Activated CD8-positive, alpha-beta memory T cell treated with anti-CD3 and anti-CD28 coated beads for 1 hour (primary cell): ENCODE measurements around the gene PIM2.
"Not testable (repeated sequence)": the region's sequence is repeated elsewhere in the genome, so short reads cannot be mapped to it uniquely, and the experiment has no call there.

Experiments used
- DNase-seq, 2 donors: peaks; one replicate each; pipeline ENCODE4 v3.0.0-alpha.2; 2020; ENCODE audit warnings: low read depth in 1 of 2; ENCODE audit errors: extremely low read depth in 1 of 2

Gene PIM2

DNA sequence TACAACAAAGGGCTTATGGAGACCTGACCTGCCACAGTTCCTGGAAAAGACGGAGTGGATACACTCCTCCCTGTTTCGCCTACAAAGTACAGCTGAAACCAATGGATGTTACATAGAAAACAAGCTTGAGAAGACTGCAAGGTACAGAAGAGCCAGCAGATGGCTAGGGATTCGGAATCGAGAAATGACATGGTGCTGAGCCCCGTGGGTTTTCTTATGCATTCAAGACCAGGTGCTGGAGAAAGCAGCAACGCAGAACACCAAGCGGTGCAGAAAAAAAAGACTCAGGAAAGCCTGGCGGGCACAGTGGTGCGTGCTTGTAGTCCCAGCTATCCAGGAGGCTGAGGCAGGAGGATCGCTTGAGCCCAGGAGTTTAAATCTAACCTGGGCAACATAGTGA is 35.1 kb downstream of the PIM2 start:
- no peak for DNase-seq

DNA sequence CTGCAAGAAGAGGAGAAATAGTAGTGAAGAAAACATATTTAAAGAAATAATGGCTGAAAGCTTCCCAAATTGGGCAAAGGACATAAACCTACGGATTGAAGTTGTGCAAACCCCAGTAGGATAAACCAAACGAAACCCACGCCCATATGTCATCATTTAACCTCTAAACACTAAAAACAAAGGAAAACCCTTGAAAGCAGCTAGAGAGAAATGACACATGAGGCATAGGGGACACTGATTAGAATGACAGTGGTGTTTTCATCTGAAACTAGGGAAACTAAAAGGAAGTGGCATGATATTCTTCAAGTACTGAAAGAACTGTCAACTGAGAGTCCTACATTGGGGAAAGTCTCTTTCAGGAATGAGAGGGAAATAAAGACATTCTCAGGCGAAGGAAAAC is 41.9 kb downstream of the PIM2 start:
- not testable (repeated sequence) for DNase-seq

- not testable (repeated sequence) for DNase-seq
Measured at GRCh38 chrX:48872017-48872416, 46.8 kb downstream of the PIM2 start.

DNA sequence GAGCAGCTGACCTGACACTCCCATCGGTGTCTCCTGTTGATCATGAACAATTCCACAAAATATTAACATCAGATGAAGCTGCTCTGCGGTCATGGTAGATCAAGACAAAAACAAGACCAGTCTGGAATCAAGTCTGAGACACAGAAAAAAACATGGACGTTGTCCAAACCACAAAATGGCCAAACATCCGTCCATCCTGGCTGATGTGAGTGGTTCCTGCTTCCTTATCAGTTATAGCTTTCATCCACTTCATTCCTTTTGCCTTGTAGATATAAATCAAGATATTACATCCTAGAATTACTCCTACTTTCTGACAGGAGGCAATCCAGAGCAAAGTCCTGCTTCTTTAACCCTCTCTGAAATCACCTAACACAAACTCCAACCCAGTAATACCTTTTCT is 54.6 kb downstream of the PIM2 start:
- no peak for DNase-seq
